SIG-M5 (cell line): ENCODE results near the gene PTPRH.
"Not testable (repeated sequence)": the region's sequence is repeated elsewhere in the genome, so short reads cannot be mapped to it uniquely, and the experiment has no call there.

Source experiments
- DNase-seq: peaks from one replicate; lab custom pipeline; 2025; lab: John Stamatoyannopoulos, UW

The PTPRH gene

DNA sequence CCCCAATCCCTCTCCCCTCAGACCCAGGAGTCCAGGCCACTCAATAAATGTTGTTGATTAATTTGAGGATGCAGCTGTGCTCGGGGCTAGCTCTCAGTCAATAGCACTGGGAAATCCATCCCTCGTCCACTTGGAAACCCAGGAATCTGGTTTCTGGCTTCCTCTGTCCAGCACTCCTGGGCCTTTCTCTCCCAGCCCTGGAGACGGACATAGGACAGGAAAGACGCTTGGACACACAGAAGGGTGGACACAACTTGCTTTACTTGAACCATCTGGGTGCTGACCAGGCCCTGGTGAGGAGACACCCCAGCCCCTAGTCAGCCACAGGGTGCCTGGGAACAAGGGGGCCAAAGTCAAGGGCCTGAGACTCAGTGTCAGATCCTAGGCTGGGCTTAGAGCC lies 50.9 kb downstream of the PTPRH start:
- DNase-seq = no peak

DNA sequence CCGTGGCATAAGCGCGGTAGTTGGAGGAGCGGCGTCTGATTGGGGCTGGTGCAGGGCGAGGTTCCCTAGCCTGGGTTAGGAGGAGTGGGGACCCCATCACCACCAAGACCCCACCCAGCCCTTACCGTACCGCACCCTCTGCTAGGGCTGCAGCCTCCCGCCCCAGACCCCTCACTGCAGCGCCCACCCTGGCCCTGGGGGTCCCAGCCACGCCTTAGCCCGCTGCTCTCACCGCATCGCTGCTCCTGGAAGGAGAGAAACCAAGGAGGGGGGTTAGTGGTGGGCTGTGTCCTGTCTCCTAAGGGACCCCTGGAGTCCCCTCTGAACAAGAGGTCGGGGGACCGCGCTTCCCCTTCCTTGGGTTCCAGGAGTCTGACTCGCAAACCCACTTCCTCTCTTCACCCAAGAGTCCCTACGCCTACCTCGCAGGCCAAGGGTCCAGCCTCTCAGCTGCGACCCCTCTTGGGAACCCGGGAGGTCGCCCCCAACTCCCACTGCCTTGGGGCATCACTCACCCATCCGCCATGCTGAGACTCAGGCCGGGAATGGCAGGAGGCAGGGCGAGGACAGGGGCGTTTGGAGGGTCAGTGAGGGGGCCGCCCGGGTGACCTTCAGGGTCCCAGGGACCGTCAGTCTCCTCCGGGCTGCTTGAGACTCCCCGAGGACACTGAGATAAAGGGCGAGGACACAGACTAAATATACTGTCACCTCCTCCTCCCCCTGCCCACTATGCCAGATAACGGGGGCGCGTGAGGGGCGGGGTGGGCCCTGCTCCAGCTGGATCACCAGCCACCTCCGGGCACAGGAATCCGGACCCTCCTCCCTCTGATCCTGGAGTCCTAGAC lies 52.0 kb downstream of the PTPRH start, which contains the start of gene TNNI3:
Gene TNNI3, minus strand, starts transcription at position 669 of the 845 bp plus-strand sequence. Its CDS starts 143 bp downstream, at position 526.
- no peak for DNase-seq

DNA sequence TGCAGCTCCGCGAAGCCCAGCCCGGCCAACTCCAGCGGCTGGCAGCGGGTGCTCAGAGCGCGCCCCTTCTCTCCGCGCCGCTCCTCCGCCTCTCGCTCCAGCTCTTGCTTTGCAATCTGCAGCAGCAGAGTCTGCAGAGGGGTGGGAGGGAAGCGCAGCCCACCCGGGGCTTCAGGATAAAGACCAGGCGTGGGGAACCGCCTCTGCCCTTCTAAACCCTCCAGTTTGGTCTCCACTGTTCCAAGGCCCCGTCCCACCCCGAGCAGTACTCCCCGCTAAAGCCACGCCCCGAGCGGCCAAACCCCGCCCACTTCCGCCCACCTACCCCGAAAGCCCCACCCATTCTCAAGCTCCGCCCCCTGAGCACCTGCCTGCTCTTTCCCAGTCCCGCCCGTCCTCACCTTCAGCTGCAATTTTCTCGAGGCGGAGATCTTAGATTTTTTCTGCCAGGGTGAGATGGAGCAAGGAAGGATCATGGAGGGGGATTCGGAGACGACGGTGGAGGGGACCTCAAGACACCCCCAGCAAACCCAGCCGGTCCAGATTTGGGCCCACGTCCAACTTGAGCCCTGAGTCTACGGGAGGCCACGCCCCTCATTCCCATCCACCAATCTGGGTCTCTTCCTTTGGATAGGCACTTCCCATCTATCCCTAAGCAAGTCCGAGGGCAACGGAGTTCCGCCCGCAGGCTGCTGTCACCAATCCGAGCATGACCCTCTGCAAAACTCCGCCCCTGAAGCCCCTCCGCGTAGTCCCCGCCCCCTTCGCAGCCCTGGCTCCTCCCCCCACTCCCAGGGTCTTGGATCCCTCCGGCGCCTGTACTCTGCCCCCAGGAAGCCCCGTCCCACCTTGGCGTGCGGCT lies 52.9 kb downstream of the PTPRH start:
- DNase-seq = no peak

DNA sequence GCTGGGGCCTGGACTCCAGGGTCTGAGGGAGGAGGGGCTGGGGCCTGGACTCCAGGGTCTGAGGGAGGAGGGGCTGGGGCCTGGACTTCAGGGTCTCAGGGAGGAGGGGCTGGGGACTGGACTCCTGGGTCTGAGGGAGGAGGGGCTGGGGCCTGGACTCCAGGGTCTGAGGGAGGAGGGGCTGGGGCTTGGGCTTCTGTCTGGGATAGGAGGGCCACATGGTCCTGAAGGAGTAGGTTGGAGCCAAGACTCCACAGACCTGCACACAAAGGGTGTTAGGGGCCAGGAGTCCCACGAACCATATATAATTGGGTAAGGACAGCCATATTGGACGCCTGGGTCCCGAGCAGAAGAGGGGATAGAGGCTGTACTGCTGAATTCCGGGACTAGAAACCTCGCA lies 53.5 kb downstream of the PTPRH start:
- DNase-seq = not testable (repeated sequence)

DNA sequence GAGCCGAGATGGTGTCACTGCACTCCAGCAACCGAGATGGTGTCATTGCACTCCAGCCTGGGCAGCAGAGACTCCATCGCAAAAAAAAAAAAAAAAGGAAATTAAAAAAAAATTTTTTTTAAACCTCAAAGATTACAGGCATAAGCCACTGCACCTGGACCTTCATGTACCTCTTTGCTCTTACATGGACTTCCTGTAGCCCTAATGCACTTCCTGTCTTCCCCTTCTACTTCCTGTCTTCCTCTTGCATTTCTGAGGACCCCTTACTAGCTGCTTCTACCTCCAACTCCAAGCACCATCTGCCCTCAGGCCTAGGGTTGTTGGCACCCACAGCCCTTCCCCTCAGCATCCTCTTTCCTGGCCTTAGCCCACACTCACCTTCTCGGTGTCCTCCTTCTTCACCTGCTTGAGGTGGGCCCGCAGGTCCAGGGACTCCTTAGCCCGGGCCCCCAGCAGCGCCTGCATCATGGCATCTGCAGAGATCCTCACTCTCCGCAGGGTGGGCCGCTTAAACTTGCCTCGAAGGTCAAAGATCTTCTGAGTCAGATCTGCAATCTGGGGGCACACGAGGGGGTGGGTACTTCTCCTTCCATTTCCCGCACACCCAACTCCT lies 55.5 kb downstream of the PTPRH start:
- DNase-seq = no peak

DNA sequence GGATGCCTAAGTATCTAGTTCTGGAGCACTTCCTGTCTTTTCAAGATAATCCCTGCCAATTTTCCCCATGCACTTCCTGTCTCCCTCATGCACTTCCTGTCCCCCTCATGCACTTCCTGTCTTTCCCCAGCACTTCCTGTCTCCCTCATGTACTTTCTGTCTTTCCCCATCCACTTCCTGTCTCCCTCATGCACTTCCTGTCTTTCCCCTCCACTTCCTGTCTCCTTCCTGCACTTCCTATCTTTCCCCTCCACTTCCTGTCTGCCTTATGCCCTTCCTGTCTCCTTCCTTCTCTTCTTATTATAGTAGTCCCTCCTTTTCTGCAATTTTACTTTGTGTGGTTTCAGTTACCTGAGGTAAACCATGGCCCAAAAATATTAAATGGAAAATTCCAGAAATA lies 57.3 kb downstream of the PTPRH start:
- DNase-seq = no peak

DNA sequence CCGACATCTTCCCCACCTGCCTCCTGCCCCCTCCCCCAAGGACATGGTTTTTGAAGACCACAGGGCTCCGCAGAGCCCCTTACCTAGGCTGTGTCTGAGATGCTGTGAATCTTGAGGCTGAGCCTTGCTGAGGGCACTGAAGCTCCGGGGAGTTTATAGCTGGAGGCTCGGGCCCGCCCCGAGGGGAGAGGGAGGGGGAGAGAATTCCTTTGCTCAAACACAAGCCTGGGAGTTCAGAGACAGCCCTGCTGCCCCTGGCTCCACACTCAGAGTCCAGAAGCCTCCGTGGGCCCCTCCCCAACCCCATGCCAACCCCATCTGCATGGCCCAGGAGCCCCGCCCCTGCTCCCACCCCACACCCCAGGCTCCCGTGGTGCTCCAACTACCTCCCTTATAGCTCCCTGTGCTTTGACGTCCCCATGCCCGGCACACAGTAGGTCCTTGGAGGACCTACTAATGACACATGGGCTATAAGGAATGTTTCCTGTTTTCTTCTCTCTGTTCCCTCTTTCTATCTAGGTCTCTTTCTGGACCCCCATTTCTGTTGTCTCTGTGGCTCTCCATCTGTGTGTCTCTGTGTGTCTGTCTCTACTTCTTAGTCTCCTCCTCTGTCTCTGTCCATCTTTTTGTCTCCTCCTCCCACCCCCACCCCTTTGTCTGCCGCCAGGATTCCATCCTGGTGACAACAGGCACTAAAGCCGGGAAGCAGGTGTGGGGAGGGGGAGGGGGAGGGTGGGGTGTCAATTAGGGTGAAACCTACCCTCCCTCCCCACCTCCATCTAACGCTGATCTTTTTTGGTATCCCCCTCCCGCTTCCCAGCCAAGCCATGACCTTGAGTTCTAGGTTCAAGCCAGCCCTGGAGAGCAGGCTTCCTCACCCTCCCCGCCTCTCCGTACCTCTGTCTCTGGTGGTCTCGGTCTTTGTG lies 60.0 kb downstream of the PTPRH start, which contains the start of gene TNNT1:
Gene TNNT1, minus strand, starts transcription at position 129 of the 926 bp plus-strand sequence. CDS start 2,049 bp downstream, outside the sequence.
- DNase-seq = no peak

DNA sequence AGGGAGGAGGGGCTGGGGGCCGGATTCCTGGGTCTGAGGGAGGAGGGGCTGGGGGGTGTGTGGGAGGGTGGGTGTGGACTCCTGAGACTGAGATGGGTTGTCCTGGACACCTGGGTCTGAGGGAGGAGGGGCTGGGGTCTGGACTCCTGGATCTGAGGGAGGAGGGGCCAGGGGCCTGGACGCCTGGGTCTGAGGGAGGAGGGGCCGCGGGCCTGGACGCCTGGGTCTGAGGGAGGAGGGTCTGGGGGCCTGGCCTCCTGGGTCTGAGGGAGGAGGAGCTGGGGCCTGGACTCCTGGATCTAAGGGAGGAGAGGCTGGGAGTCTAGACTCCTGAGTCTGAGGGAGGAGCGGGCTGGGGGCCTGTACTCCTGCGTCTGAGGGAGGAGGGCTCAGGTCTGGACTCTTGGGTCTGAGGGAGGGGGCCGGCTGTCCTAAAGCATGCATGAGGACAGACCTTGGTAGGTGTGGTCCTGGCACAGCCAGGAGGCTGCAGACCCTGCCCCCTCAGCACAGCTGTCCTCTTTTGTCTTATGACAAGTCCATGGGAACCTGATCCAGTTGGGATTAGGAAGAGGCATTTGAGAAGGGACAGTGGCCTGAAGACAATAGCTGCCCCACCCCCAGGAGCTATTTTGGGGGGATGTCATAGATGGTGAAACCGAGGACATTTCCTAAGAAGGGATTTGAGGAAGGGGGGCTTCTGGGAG lies 61.6 kb downstream of the PTPRH start:
- no peak for DNase-seq

DNA sequence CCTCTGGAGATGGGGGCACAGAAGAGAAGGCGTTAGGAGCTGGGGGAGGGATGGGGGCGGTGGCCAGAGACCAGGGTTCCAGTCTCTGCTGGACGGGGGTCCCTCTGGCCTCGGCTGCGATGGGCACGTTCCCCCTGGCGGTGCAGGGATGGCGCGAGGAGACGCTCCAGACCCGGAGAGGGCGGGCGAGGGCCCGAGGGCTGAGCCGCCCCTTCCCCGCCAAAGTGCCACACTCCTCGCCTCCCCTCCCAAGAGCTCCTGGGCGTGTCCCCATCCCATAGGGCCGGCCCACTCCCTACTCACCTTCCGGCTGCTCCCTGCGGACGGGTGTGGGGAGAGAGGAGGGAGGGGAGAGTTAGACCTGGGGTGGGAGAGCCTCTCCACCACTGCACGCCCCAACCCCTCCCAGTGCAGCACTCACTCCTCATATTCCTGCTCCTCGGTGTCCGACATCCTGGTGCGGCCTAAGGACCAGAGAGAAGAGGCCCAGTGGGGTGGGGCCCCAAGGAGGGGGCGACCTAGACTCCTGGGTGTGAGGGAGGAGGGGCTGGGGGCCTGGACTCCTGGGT lies 62.5 kb downstream of the PTPRH start:
- no peak for DNase-seq

DNA sequence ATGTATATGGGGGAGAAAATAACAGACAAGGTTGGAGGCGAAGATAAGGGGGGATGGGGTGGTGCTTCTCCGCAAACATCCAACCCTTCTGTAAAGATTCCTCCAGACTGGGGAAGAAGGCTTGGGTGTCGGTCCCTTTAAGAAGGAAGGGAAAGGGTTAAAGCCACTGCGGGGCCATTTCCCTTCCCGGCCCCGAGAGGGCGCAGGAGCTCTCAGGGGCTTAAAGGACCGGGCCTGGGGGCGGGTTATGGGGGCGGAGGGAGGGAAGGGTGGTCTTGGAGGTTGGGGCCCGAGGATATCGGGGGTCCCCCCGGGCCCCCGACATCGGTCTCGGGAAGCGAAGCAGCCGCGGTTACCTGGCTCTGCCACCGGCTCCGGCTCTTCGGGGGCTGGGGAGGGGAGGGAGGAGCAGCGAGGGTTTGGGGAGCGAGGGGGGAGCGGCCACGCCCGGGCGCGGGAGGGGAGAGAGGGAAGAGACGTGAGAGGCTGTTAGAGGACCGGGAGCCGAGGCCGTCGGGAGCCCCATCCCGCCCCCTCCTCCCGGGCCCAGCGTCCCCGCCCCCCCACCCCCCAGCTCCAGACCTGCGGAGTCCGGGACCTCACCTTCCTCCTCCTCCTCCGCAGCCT lies 63.1 kb downstream of the PTPRH start:
- no peak for DNase-seq

DNA sequence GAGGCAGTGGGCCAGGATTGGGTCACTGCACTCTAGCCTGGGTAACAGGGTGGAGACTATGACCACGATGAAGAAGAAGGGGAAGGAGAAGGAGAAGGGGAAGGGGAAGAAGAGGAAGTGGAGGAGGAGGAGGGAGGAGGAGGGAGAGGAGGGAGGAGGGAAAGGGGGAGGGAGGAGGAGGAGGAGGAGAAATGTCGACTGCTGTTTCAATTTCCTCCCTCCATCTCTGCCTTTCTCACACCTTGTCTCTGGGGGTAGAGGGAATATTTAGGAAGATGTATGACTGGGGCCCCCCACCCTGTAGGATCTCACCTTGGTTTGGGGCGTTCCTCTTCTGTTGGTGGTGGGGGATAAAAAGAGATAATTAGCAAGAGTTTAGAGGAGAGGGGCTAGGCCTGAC lies 64.1 kb downstream of the PTPRH start:
- no peak for DNase-seq

DNA sequence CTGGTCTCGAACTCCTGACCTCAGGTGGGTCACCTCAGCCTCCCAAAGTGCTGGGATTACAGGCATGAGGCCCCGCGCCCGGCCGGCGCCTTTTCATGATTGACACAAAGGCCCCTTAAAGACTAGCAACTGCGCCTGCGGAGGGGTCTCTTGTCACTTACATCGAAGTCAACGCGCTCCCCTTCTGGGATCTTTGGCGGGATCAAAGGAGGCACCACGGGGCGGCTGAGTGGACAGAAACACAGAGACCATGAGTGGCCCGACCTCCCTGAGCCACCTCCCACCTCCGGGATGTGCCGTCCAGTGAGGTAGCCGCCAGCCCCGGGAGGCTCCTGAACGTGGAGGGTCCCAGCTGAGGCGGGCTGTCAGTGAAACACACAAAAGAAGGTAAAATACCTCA lies 67.6 kb downstream of the PTPRH start:
- no peak for DNase-seq

DNA sequence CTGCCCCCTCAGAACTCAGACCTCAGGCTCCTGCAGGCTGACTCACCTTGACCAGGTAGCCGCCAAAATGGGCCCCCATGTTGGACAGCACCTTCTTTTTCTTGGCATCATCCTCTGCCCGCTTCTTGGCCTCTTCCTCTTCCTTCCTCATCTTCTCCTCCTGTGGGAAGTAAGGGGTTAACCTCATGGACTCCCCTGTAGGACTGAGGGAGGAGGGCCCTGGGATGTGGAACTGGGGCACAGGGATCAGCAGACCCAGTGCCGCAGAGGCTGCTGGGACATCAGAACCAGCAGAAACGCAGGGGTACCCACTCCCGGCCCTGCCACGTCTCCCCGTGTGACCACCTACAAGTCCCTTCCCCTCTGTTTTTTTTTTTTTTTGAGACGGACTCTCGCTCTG lies 71.4 kb downstream of the PTPRH start:
- no peak for DNase-seq

DNA sequence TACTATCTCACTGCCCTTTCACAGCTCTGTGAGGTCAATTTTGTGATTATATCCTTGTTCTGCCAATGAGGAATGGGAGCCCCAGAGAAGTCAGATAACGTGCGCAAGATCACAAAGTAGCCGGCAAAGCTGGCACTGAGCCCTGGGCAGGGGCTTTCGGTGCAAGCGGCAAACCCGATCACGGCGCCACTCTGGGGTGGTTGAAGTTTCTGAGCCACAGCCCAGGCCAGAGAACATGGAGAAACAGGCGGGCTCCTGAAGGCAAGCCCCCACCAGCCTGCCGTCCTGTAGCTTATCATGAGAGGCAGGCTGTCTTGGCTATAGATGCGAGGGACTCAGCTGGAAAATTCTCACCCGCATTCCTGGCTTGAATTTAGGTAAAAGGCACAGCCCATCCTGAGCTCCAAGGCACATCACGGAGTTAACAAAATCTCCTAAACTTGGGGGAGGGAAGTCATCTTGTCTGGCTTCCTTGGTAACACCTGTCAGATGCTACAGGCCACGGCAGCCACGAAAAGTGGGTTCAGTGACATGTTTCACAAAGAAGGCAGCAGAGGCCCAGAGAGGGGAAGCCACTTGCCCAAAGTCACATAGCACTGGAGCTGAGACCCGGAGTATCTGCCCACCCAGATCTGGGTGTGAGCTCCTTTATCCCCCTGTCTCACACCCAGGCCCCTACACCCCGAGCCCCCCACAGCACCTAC lies 72.8 kb downstream of the PTPRH start:
- no peak for DNase-seq

DNA sequence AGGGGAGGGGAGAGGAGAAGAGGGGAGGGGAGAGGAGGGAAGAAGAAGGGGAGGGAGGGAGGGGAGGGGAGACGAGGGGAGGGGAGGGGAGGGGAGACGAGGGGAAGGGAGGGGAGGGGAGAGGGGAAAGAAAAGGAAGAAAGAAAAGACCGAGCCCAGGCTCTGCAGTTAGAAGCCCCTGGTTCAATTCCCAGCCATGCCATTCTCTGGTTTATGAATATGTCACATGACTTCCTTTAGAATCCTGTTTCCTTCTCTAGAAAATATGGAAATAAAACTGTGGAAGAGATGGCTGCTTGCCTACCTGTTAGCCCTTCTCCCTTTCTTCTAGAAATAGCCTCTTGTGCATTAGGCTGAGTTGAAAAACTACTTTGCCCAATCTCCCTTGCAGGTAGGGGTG lies 74.6 kb downstream of the PTPRH start:
- DNase-seq = no peak

DNA sequence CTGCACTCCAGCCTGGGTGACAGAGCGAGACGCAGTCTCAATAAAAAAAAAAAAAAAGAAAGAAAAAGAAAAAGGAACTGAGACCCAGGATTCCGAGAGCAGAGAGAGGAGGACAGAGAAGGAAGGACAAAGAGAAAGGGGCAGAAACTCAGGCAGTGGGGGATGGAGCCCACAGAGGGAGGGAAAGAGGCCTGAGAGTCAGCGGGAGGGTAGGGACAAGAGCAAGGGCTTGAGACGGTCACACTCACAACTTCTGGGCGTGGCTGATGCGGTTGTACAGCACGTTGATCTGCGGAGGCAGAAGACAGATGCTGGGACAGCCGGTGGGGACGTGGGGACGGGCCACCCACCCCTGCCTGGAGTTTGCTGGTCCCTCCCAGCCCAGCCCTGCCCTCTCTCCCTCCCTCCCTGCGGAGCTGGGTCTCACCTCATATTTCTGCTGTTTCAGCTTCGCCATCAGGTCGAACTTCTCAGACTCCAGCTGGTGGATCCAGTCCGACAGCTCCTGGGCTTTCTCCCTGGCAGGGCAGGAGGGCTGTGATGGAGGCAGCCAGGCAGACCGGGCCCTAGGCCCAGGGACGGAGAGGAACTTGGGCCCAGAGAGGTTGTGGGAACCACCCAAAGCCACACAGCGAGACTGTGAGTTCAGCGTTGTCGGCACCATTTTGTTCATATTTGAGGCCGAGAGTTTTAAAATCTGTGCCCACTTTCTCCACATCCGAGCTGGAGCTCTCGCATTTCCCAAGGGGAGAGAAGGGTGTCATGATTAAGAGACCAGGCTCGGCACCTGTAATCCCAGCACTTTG lies 75.5 kb downstream of the PTPRH start:
- DNase-seq = no peak

DNA sequence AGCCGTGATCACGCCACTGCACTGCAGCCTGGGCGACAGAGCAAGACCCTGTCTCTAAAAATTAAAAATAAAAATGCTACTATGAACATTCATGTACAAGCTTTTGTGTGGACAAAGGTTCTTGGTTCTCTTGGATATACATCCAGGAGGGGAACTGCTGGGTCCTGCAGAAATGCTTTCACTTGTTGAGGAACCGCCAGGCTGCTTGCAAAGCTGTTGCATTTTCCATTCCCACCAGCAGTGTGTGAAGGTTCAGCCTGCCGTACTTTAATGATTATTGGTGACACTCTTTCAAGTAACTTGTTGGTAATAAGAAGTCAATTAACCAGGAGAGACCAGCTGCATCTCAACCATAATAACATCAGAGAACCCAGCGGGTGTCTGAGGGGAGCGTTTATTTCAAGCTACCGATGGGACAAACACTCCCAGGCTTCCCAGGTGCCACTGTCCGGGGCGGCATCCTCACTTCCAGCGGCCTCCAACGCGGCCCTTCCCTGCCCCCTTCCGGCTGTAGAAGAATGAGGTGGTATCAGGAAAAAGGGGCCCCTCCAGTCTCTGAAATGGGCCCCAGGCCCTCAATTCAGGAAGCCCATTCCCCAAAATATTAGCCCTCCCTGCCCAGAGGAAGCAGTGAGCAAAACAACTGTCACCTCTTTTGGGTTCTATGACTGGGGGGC lies 76.7 kb downstream of the PTPRH start:
- no peak for DNase-seq

DNA sequence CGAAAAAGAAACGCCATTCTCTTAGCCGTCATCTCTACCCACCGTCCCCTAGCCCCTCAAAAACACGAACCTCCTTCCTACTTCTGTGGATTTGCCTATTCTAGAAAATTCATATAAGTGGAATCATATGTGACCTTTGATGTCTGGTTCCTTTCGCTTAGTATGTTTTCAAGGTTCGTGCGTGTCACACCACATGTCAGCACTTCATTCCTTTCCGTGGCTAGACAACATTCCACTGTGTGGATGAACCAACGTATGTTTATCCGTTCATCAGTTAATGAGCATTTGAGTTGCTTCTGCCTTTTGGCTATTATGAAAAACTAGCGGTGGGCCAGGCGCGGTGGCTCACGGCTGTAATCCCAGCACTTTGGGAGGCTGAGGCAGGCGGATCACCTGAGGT lies 77.9 kb downstream of the PTPRH start:
- DNase-seq = no peak
